ENCODE results near the gene ESYT1. TPM values are rescaled to one million over a fixed set of nuclear protein-coding genes. Genes with fewer than 3 reads are reported as not detected.

The ESYT1 gene
- total and polyA plus RNA-seq, 9 of the 15 experiments (the other 6 are each of a cell fraction or from before 2014, with no cell fraction given), result 132 to 420 (median 164) TPM

DNA sequence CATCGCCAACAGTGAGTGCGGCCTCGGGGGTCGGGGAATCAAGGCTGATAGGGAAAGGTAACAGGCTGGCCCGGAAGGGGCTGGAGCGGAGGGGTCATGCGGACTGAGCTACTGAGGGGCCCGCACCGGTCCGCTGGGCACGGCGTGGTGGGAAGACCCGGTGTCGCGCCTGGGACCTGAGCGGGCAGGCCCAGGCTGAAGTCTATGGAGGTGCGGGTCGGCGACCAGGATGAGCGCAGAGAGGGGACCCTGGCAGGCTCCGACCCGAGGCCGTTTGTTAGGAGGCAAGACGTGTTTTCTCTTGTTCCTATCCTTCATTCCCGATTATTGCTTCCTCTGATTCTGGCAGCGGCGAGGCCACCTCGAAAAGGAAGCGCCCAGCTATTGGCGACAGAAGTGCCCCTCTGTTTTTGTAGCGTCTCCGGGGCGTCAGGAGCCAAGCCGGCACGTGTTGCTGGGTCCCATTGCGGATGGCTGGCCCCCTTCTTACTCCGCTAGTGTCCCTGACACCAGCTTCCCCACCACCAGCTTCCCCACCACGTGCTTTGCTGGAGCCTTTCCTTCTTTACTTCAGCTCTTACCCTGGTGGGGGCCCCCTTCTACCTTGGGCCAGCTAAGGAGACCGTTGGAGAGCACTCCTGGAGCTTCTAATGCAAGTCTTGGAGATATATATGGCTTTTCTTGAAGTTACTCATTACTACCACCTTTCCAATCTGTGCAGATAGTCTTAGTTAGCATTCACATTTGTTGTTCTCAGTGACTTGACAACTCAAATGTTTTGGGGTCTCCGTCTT is 23.1 kb upstream of the ESYT1 start:
- H3K9me1 ChIP-seq (ENCODE audit: control insufficient read depth, insufficient read depth, low read length), result no peaks in the 10 kb centered on the region
- no peaks in the 10 kb centered on the region for H3K27me3 ChIP-seq (ENCODE audit: control insufficient read depth in 2 of 2, insufficient read depth in 2 of 2, low read length in 2 of 2)
- H3K4me1 ChIP-seq (replicated peaks in 1 of 2; ENCODE audit: control insufficient read depth in 2 of 2, insufficient read depth in 2 of 2, low read length in 2 of 2), result peaks cover 11 to 25% of the 10 kb centered on the region in 2 experiments; a peak in 4 of 5 replicates
- peak overlapping the region; percentile 98 to 99 for H3K9ac ChIP-seq (ENCODE audit: insufficient read depth in 1 of 2, low read depth in 2 of 2, low read length in 2 of 2)
- in situ Hi-C loops (cut with MboI), result no loop called here
- H3K4me3 ChIP-seq, result peak overlapping the region; percentile 97
- ChIA-PET CTCF (ENCODE audit: low intra/inter-chr PET ratio) (interaction anchor here (0.7 kb wide), 1 partner anchor 21 kb away, joined by 3 read pairs; no protein-coding TSS in a partner anchor), POLR2A (interaction anchor here (0.8 to 7.8 kb wide), 11 partner anchors 8 to 621 kb away, joined by 3 to 125 read pairs (median 5); partner anchors contain the start of genes ESYT1, RPL41 and ZC3H10)
- FAIRE-seq (peak; percentile 26), DNase-seq (ENCODE audit: extremely low read depth in 1 of 4, low spot score in 3 of 4) (peak; percentile 57 to 72 (median 70)), ATAC-seq (peak; percentile 57)
- H3K9me3 ChIP-seq (replicated peaks; ENCODE audit: control insufficient read depth, insufficient read depth, low read depth, low read length), result 0 out of 2 replicates have a peak, but pooled peaks cover 5% of the 10 kb centered on the region
- under 1% methylated on average over 40 of the region's 40 CpGs for WGBS (ENCODE audit: insufficient coverage, low coverage, missing lambda C conversion rate)
- peak overlapping the region; percentile 99 for H3K4me2 ChIP-seq (ENCODE audit: insufficient read depth, low read length)
- H3K36me3 ChIP-seq (ENCODE audit: control insufficient read depth, insufficient read depth, low read length), result peaks cover 49% of the 10 kb centered on the region
- H4K20me1 ChIP-seq (replicated peaks; ENCODE audit: control insufficient read depth, insufficient read depth, low read length), result peaks cover 10% of the 10 kb centered on the region
- H3K27ac ChIP-seq (ENCODE audit: extremely low read depth, low read depth, low read length), result peak overlapping the region; percentile 99
- intact Hi-C loops (cut with micrococcal nuclease), result loop anchor here (2.0 kb wide), 1 partner anchor 22 kb away; no protein-coding TSS in a partner anchor
- BruUV-seq (replicated peaks), result no TSS peak
- peaks cover 47% of the 10 kb centered on the region for H3K79me2 ChIP-seq (ENCODE audit: control insufficient read depth, insufficient read depth, low read length)
- peak overlapping the region; percentile 77 for H2AFZ ChIP-seq (ENCODE audit: low read depth, low read length)
- TF ChIP-seq, protein P1, sequence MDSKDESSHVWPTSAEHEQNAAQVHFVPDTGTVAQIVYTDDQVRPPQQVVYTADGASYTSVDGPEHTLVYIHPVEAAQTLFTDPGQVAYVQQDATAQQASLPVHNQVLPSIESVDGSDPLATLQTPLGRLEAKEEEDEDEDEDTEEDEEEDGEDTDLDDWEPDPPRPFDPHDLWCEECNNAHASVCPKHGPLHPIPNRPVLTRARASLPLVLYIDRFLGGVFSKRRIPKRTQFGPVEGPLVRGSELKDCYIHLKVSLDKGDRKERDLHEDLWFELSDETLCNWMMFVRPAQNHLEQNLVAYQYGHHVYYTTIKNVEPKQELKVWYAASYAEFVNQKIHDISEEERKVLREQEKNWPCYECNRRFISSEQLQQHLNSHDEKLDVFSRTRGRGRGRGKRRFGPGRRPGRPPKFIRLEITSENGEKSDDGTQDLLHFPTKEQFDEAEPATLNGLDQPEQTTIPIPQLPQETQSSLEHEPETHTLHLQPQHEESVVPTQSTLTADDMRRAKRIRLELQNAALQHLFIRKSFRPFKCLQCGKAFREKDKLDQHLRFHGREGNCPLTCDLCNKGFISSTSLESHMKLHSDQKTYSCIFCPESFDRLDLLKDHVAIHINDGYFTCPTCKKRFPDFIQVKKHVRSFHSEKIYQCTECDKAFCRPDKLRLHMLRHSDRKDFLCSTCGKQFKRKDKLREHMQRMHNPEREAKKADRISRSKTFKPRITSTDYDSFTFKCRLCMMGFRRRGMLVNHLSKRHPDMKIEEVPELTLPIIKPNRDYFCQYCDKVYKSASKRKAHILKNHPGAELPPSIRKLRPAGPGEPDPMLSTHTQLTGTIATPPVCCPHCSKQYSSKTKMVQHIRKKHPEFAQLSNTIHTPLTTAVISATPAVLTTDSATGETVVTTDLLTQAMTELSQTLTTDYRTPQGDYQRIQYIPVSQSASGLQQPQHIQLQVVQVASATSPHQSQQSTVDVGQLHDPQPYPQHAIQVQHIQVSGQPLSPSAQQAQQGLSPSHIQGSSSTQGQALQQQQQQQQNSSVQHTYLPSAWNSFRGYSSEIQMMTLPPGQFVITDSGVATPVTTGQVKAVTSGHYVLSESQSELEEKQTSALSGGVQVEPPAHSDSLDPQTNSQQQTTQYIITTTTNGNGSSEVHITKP (IDR thresholded peaks at IDR 0.05; ENCODE audit: partially characterized antibody), result peak; percentile 95
- TF ChIP-seq, protein P2, sequence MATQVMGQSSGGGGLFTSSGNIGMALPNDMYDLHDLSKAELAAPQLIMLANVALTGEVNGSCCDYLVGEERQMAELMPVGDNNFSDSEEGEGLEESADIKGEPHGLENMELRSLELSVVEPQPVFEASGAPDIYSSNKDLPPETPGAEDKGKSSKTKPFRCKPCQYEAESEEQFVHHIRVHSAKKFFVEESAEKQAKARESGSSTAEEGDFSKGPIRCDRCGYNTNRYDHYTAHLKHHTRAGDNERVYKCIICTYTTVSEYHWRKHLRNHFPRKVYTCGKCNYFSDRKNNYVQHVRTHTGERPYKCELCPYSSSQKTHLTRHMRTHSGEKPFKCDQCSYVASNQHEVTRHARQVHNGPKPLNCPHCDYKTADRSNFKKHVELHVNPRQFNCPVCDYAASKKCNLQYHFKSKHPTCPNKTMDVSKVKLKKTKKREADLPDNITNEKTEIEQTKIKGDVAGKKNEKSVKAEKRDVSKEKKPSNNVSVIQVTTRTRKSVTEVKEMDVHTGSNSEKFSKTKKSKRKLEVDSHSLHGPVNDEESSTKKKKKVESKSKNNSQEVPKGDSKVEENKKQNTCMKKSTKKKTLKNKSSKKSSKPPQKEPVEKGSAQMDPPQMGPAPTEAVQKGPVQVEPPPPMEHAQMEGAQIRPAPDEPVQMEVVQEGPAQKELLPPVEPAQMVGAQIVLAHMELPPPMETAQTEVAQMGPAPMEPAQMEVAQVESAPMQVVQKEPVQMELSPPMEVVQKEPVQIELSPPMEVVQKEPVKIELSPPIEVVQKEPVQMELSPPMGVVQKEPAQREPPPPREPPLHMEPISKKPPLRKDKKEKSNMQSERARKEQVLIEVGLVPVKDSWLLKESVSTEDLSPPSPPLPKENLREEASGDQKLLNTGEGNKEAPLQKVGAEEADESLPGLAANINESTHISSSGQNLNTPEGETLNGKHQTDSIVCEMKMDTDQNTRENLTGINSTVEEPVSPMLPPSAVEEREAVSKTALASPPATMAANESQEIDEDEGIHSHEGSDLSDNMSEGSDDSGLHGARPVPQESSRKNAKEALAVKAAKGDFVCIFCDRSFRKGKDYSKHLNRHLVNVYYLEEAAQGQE (IDR thresholded peaks at IDR 0.05; ENCODE audit: borderline replicate concordance), result 0 out of 2 replicates have a peak, but pooled peaks have one; percentile 6
- TF ChIP-seq, protein P2 (CRISPR knock-in tag; IDR thresholded peaks at IDR 0.05; ENCODE audit: low read depth), result no peak
- TF ChIP-seq HLTF (IDR thresholded peaks at IDR 0.05) (0 out of 2 replicates have a peak, but pooled peaks have one; percentile 36), SLC30A9 (CRISPR knock-in tag; IDR thresholded peaks at IDR 0.05) (no peak), ETV5 (CRISPR knock-in tag; IDR thresholded peaks at IDR 0.05; ENCODE audit: low read depth) (0 out of 2 replicates have a peak, but pooled peaks have one; percentile 3)
- TF ChIP-seq, protein P3, sequence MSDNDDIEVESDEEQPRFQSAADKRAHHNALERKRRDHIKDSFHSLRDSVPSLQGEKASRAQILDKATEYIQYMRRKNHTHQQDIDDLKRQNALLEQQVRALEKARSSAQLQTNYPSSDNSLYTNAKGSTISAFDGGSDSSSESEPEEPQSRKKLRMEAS (CRISPR knock-in tag; IDR thresholded peaks at IDR 0.05), result peak; percentile 87

All from K562 (cell line).